Breast epithelium (tissue), 3 donors: ENCODE data around the gene KLHDC3.

Source experiments
- CTCF ChIP-seq, 3 donors: fragments of 450-650 bp; IDR thresholded peaks; one replicate each; pipeline ENCODE4 v1.5.1; 2016 to 2017; ENCODE audit warnings: antibody characterized with exemption in 3 of 3, mild to moderate bottlenecking in 3 of 3, moderate library complexity in 3 of 3
- POLR2A ChIP-seq: fragments of 450-650 bp; IDR thresholded peaks from one replicate; pipeline ENCODE4 v1.6.1; 2016; ENCODE audit warnings: antibody characterized with exemption, mild to moderate bottlenecking, moderate library complexity
- POLR2AphosphoS5 ChIP-seq, 3 donors: sonication (generic); formaldehyde crosslinking; IDR thresholded peaks; one replicate each; pipeline ENCODE4 v1.6.1; 2017; ENCODE audit warnings: antibody characterized with exemption in 3 of 3

- no peak for TF ChIP-seq CTCF (IDR thresholded peaks at IDR 0.05)
- TF ChIP-seq POLR2A, result no peak
- TF ChIP-seq POLR2AphosphoS5 (IDR thresholded peaks at IDR 0.05), result no peak
Measured at GRCh38 chr6:43012364-43012763, 1.7 kb upstream of the KLHDC3 start.
